DMS53 treated with DMSO at 0.1 percent for 48 hours (cell line): ENCODE data around the gene DPP6.

Source experiments
- DNase-seq: peaks from one replicate; lab custom pipeline; 2025; ENCODE audit not compliant: unreplicated experiment; lab: John Stamatoyannopoulos, UW

The DPP6 gene

GRCh38 chr7:154867068-154867467, 814.9 kb downstream of the DPP6 start:
- DNase-seq: no peak

- DNase-seq: no peak
Observed at GRCh38 chr7:154868921-154869320, 816.7 kb downstream of the DPP6 start.

- DNase-seq: no peak
Observed at GRCh38 chr7:154869436-154869835, 817.2 kb downstream of the DPP6 start.

- no peak for DNase-seq
Observed at GRCh38 chr7:154871507-154871906, 819.3 kb downstream of the DPP6 start.

GRCh38 chr7:154871928-154872750, 819.9 kb downstream of the DPP6 start:
- no peak for DNase-seq

- no peak for DNase-seq
Observed at GRCh38 chr7:154872811-154873499, 820.8 kb downstream of the DPP6 start.

GRCh38 chr7:154873500-154874121, 821.4 kb downstream of the DPP6 start:
- no peak for DNase-seq

GRCh38 chr7:154874409-154875113, 822.4 kb downstream of the DPP6 start:
- no peak for DNase-seq

GRCh38 chr7:154875297-154875696, 823.1 kb downstream of the DPP6 start:
- DNase-seq: no peak

- no peak for DNase-seq
Observed at GRCh38 chr7:154876516-154876915, 824.3 kb downstream of the DPP6 start.

GRCh38 chr7:154877031-154877430, 824.8 kb downstream of the DPP6 start:
- no peak for DNase-seq

GRCh38 chr7:154879629-154880028, 827.4 kb downstream of the DPP6 start:
- DNase-seq: peak; percentile 24

GRCh38 chr7:154880513-154880912, 828.3 kb downstream of the DPP6 start:
- no peak for DNase-seq

- no peak for DNase-seq
Observed at GRCh38 chr7:154881026-154881425, 828.8 kb downstream of the DPP6 start.

GRCh38 chr7:154881526-154881925, 829.3 kb downstream of the DPP6 start:
- DNase-seq: no peak

- no peak for DNase-seq
Observed at GRCh38 chr7:154882931-154883474, 830.8 kb downstream of the DPP6 start.

GRCh38 chr7:154884348-154884920, 832.2 kb downstream of the DPP6 start:
- no peak for DNase-seq

GRCh38 chr7:154886591-154886990, 834.4 kb downstream of the DPP6 start:
- DNase-seq: no peak

- no peak for DNase-seq
Observed at GRCh38 chr7:154888690-154889089, 836.5 kb downstream of the DPP6 start.

GRCh38 chr7:154892459-154892858, 840.3 kb downstream of the DPP6 start:
- DNase-seq: no peak

- DNase-seq: no peak
Observed at GRCh38 chr7:154896076-154896475, 843.9 kb downstream of the DPP6 start.
